Measurements from ENCODE around the gene SCPEP1. TPM values are rescaled to one million over a fixed set of nuclear protein-coding genes. Genes with fewer than 3 reads are reported as not detected.

The SCPEP1 gene
- total RNA-seq, 1 experiment from 2014 or later: 29.6 TPM

- no peak for DNase-seq
- Mint-ChIP-seq H3K27ac (no peak overlapping the region), H3K9me3 (no peaks in the 10 kb centered on the region), H3K4me3 (no peak overlapping the region), H3K27me3 (ENCODE audit: low read depth) (no peaks in the 10 kb centered on the region), H3K36me3 (ENCODE audit: insufficient read depth in 1 of 3, low read depth in 3 of 3) (peaks cover 34 to 72% (median 66%) of the 10 kb centered on the region in 3 experiments; a peak in 6 of 7 replicates), H3K4me1 (no peaks in the 10 kb centered on the region)
- no peaks in the 10 kb centered on the region for H3K23me2 ChIP-seq (ENCODE audit: insufficient read length, low read depth, low read length, poor library complexity, severe bottlenecking)
- H3K27ac ChIP-seq (ENCODE audit: insufficient read length, low read depth, low read length): no peak overlapping the region
- WGBS (ENCODE audit: extremely low coverage, insufficient read length, low lambda C conversion rate): no CpG with 5 or more reads among the region's 1 CpG
- H3K18ac ChIP-seq (ENCODE audit: insufficient read length, low read depth, low read length): no peak overlapping the region
- no peak overlapping the region for H3K23ac ChIP-seq (ENCODE audit: insufficient read length, low read depth, low read length)
- H3K56ac ChIP-seq (ENCODE audit: insufficient read length, low read depth, low read length): no peak overlapping the region
- H3K4ac ChIP-seq (ENCODE audit: low read depth, low read length): no peak overlapping the region
- no peak overlapping the region for H2BK12ac ChIP-seq (ENCODE audit: insufficient read length, low read depth, low read length)
- no peak overlapping the region for H3T11ph ChIP-seq (ENCODE audit: low read length)
- H2BK20ac ChIP-seq (ENCODE audit: low read depth, low read length, poor library complexity, severe bottlenecking): no peak overlapping the region
- no peak overlapping the region for H4K8ac ChIP-seq (replicated peaks; ENCODE audit: insufficient read length, low read depth, low read length)
- TF ChIP-seq CTCF (conservative IDR thresholded peaks at IDR 0.05): no peak
- no peak overlapping the region for H2AK5ac ChIP-seq (ENCODE audit: insufficient read length, low read length)
- H3K9ac ChIP-seq (ENCODE audit: extremely low read depth, insufficient read length, low read length): no peak overlapping the region
- no peak overlapping the region for H2AFZ ChIP-seq (ENCODE audit: low read length)
- no peaks in the 10 kb centered on the region for H3K27me3 ChIP-seq (ENCODE audit: insufficient read depth, low read length)
- no peak overlapping the region for H4K5ac ChIP-seq (ENCODE audit: insufficient read length, low read depth, low read length)
- H3K4me1 ChIP-seq (ENCODE audit: insufficient read depth, low read length): no peaks in the 10 kb centered on the region
- H2BK120ac ChIP-seq (ENCODE audit: low read depth, low read length, poor library complexity, severe bottlenecking): no peak overlapping the region
- H3K79me1 ChIP-seq (ENCODE audit: insufficient read depth, low read depth, low read length, poor library complexity, severe bottlenecking): no peaks in the 10 kb centered on the region
- H4K20me1 ChIP-seq (ENCODE audit: control insufficient read depth, insufficient read depth, insufficient read length): no peaks in the 10 kb centered on the region
- no peak overlapping the region for H2BK5ac ChIP-seq (ENCODE audit: insufficient read length, low read length)
- H3K79me2 ChIP-seq (ENCODE audit: insufficient read depth, low read length): no peaks in the 10 kb centered on the region
- H3K4me2 ChIP-seq (ENCODE audit: insufficient read depth, insufficient read length, low read length): no peak overlapping the region
- no peak overlapping the region for H2BK15ac ChIP-seq (ENCODE audit: low read depth, low read length)
- no peaks in the 10 kb centered on the region for H3K9me3 ChIP-seq (ENCODE audit: control insufficient read depth, low read depth, low read length)
- no peak overlapping the region for H4K91ac ChIP-seq (ENCODE audit: insufficient read length, low read depth, low read length)
- no peak overlapping the region for H3K14ac ChIP-seq (ENCODE audit: insufficient read depth, low read length)
Measured at GRCh38 chr17:56947741-56948140, 30.2 kb upstream of the SCPEP1 start.
